Measurements from ENCODE around the gene FADS1.

FADS1 gene

GRCh38 chr11:61816736-61817455 is at the start of gene FADS1:
Gene FADS1, minus strand, starts transcription at chr11:61817003. Its CDS starts 74 bp downstream, at chr11:61816929.
- no peak for FAIRE-seq

- no peak for FAIRE-seq
Observed at GRCh38 chr11:61866231-61866957, 49.6 kb upstream of the FADS1 start.

- FAIRE-seq: no peak
Observed at GRCh38 chr11:61864814-61865775, 48.3 kb upstream of the FADS1 start.

- FAIRE-seq: no peak
Observed at GRCh38 chr11:61863548-61864081, 46.8 kb upstream of the FADS1 start.

DNA sequence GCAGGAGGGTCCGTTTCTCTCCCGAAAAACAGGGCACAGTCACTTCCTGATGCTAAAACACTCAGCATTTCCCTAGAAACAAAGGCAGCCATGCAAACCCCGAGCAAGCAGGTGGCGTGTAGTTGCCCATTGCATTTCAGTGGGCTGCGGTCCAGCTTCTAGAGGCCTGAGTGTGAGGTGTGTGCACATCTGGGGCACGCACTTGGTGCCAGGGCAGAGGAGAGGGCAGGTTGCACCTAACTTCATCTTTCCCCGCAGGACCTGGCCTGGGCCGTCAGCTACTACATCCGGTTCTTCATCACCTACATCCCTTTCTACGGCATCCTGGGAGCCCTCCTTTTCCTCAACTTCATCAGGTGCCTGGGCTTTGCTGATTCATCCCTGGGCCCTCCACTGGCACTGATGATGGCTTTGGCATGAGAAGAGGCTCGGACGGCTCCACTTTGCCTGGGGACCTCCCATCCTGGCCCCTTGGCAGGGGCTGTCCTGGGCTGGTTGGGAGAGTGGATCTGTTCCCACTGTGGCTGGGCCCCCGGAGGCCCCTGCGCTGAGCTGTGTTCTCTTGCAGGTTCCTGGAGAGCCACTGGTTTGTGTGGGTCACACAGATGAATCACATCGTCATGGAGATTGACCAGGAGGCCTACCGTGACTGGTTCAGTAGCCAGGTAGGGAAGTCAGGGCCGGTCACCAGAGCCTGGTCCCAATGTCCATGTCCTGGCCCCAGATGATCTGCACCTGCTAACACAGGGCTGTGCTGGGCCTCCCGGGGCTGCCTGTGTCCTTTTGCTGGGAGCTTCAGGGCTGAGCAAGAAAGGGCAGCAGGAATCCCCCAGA is 46.1 kb upstream of the FADS1 start:
- FAIRE-seq: no peak

DNA sequence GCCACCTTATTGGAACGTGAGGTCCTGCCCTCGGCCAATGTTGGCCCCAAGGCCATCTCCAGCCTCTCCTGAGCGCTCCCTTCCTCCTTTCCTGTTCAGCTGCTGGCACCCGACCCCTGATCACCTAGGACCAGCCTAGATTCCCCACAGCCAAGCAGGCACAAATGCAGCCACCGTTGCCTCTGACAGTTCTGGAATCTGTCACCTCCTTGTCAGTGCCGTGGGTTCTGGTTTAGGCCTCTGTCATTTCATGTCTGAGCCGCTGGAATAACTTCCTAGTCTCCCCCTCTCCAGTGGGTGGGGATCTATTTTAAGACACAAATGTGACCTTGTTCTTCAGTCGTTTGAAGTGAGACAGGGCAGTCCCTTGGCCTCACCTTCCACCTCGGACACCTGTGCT is 44.8 kb upstream of the FADS1 start:
- no peak for FAIRE-seq

- no peak for FAIRE-seq
Observed at GRCh38 chr11:61860054-61860903, 43.5 kb upstream of the FADS1 start.

GRCh38 chr11:61855939-61856680 is 39.3 kb upstream of the FADS1 start:
- FAIRE-seq: no peak

DNA sequence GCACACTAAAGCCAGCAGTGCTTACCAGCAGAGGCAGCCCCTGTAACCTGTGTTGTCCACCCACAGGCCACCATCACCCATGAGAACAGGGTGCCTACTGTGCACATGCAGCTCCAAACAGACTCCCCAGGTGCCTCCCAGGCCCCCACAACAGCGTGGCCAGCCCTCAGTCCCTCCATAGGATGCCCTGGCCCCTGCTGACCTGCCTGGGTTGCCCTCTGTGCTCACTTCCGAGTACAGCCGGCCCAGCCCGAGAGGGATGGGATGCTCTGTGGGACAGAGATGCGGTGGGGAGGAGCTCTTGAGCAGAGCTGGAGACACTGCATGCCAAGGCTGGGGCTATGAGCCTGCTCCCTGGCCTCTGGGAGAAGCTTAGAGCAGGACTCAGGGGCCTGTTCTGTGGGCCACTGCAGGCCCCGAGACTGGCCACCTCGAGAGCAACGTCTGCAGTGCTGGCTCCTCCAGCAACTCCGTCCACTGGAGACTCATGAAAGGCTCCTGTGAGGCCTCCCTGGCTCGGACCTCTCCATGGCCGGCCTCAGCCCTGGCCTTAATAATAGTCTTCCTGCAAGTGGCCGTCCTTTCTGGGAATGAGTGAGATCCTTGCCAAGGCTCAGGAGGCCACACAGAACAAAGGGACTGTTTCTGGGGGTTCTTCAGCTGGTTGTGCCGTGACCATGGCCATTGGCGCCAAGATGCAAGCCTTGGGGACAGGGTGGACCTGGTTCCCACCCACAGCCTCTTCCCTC is 38.3 kb upstream of the FADS1 start:
- FAIRE-seq: no peak

DNA sequence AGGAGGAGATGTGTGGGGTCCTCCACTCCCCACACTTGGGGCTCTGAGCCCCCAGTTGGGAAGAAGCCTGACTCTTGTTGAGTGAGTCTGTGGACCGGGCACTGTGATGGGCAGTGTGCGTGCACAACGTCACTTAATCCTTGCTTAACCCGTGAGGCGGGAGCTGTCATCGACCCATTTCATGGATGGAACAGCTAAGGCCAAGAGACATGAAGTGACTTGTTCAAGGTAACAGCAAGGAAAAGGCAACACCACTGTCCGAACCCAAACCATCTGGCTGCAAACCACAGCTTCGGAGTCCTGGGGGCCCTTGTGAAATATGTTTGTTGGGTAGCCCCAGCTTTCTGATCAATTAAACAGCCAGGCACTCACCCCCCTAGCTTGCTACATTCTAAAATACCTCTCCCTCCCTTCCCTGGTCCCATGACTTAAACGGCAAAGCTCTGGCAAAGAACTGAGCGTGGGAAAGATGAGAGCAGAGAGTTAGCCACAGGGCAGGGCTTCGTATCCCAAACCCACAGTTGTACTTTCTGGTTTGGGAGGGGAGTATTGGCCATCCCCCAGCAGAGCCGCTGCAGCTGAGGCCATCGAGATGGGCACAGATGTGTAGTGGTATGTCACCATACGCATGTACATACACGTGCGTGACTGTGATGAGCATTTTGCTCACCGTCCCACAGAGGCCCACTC is 37.5 kb upstream of the FADS1 start:
- FAIRE-seq: no peak

GRCh38 chr11:61853698-61854169 is 36.9 kb upstream of the FADS1 start:
- no peak for FAIRE-seq

DNA sequence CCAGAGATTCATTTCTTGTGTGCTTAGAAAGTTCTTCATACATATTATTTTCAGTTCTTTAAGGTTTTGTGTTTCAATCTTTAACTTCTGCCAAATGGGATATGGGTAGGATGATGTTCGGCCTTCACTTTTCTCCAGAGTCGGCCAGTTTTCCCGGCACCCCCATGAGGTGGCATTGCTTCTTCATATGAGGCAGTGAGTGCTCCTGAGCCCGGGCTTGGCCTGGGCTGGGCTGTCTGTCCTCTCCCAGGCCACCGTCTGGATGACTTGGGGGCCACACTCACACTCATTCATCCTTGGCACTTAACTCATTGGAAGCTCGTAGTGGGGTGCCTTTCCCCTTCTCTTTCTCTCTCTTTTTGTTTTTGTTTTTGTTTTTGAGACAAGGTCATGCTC is 35.1 kb upstream of the FADS1 start:
- FAIRE-seq: no peak

DNA sequence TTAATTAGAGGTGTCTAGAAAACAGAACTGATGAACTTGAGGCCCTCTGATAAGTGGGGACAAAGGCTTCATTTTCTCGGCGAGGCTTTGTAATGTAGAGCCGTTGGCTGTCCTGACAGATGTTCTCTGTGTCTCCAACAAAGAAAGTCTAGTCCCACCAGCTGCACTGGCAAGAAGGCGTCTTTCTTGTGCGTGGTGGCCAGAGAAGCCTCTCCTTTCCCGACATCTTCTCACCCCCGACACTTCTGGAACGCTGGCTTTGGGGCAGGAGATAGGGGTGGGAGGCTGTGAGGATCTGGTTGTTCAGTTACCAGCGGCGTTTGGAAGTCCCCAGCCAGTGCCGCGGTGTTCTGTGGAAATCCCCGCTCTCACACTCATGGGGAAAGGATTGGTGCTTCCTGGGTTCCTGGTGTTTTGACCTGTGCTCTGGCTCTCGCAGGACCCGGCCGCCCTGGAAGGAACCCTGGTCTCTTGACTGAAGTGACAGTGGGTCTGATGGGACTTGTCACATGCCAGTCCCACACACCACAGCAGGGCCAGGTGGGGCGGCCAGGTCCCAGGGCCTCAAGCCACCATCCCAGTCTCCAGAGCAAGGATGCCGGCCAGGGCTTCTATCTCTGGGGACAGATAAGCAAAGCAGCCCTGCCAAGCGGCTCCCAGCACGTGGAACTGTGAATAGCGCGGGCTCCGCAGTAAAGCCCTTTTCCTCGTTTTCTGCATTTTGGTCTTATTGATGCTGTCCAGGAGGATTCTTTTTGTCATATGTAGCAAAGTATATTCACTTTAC is 34.5 kb upstream of the FADS1 start:
- FAIRE-seq: no peak

- no peak for FAIRE-seq
Observed at GRCh38 chr11:61850687-61851086, 33.9 kb upstream of the FADS1 start.

DNA sequence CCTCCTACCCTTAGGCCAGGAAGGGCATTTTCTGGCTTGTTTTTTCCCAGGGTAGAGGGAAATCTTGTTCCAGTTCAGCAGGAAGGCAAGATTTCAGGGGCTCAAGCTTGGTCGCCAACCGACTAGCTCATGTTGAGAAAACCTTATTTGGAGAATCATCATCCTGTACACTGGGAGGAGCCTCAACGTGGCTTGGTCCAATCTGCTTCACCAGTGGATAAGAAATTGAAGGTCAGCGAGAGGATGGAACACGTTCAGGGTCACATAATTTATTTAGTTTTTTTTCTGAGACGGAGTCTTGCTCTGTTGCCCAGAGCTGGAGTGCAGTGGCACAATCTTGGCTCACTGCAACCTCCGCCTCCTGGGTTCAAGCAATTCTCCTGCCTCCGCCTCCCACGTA is 31.8 kb upstream of the FADS1 start:
- FAIRE-seq: no peak

GRCh38 chr11:61847914-61848581 is 31.2 kb upstream of the FADS1 start:
- no peak for FAIRE-seq

- no peak for FAIRE-seq
Observed at GRCh38 chr11:61846362-61847020, 29.7 kb upstream of the FADS1 start.

All from A204.1 (cell line).